ENCODE measurements around the gene TRIM67. TPM values are rescaled to one million over a fixed set of nuclear protein-coding genes. Genes with fewer than 3 reads are reported as not detected.

The TRIM67 gene
- total and polyA plus RNA-seq, 9 of the 15 experiments (the other 6 are each of a cell fraction or from before 2014, with no cell fraction given) = 0.04 to 0.60 (median 0.31) TPM

- Histone ChIP-seq H3K9me1 (ENCODE audit: control insufficient read depth, insufficient read depth, low read length) (no peaks in the 10 kb centered on the region), H2AFZ (ENCODE audit: low read depth, low read length) (no peak overlapping the region), H3K27ac (ENCODE audit: extremely low read depth, low read depth, low read length) (no peak overlapping the region), H3K27me3 (ENCODE audit: control insufficient read depth in 2 of 2, insufficient read depth in 2 of 2, low read length in 2 of 2) (peaks cover 14% of the 10 kb centered on the region in 2 experiments; a peak in 4 of 5 replicates), H3K4me1 (replicated peaks in 1 of 2; ENCODE audit: control insufficient read depth in 2 of 2, insufficient read depth in 2 of 2, low read length in 2 of 2) (peaks cover 0 to 4% of the 10 kb centered on the region in 2 experiments; a peak in 1 of 5 replicates), H3K9ac (ENCODE audit: insufficient read depth in 1 of 2, low read depth in 2 of 2, low read length in 2 of 2) (no peak overlapping the region), H3K9me3 (replicated peaks; ENCODE audit: control insufficient read depth, insufficient read depth, low read depth, low read length) (no peaks in the 10 kb centered on the region), H3K4me2 (ENCODE audit: insufficient read depth, low read length) (no peak overlapping the region), H3K36me3 (ENCODE audit: control insufficient read depth, insufficient read depth, low read length) (no peaks in the 10 kb centered on the region), H3K79me2 (ENCODE audit: control insufficient read depth, insufficient read depth, low read length) (no peaks in the 10 kb centered on the region), H3K4me3 (no peak overlapping the region), H4K20me1 (replicated peaks; ENCODE audit: control insufficient read depth, insufficient read depth, low read length) (no peaks in the 10 kb centered on the region)
- in situ Hi-C loops (cut with MboI) (no loop called here), intact Hi-C loops (cut with micrococcal nuclease) (no loop called here)
- POLR2A ChIA-PET = interaction anchor here (0.6 to 1.7 kb wide), 7 partner anchors 9 to 82 kb away, joined by 3 to 6 read pairs (median 3); partner anchors contain the start of gene TRIM67
- DNase-seq (ENCODE audit: extremely low read depth in 1 of 4, low spot score in 3 of 4) = no peak
- TF ChIP-seq ZNF507 (tag; conservative IDR thresholded peaks at IDR 0.05) = no peak
- 0 out of 2 replicates have a peak, but pooled peaks have one; percentile 25 for TF ChIP-seq CEBPB (tag; IDR thresholded peaks at IDR 0.05)
- no peak for TF ChIP-seq ZNF609 (CRISPR knock-in tag; IDR thresholded peaks at IDR 0.05; ENCODE audit: borderline replicate concordance)
- TF ChIP-seq TBL1XR1 (IDR thresholded peaks at IDR 0.05; ENCODE audit: low read length in 2 of 2) = no peak
- WGBS (ENCODE audit: insufficient coverage, low coverage, missing lambda C conversion rate) = 29% methylated on average over 6 of the region's 6 CpGs
- no TSS peak for BruUV-seq (replicated peaks)
- CTCF ChIA-PET (ENCODE audit: low intra/inter-chr PET ratio) = no interaction called here
- ATAC-seq = no peak
- no peak for FAIRE-seq
Observed at GRCh38 chr1:231171623-231172197, 9.9 kb downstream of the TRIM67 start.

All from K562 (cell line).